Fibroblast of peridontal ligament (primary cell): ENCODE results near the gene HDAC11.
"Not testable (repeated sequence)": the region's sequence is repeated elsewhere in the genome, so short reads cannot be mapped to it uniquely, and the experiment has no call there.

Experiments used
- DNase-seq: peaks from one replicate; pipeline ENCODE4 v3.0.0-alpha.2; 2010; ENCODE audit errors: extremely low read depth

Gene HDAC11

GRCh38 chr3:13507570-13508339 lies 27.6 kb downstream of the HDAC11 start:
- DNase-seq, result peak; percentile 26

GRCh38 chr3:13508496-13508895 lies 28.4 kb downstream of the HDAC11 start:
- DNase-seq, result no peak

- DNase-seq, result no peak
Measured at GRCh38 chr3:13509059-13509815, 29.1 kb downstream of the HDAC11 start.

- no peak for DNase-seq
Measured at GRCh38 chr3:13509816-13510192, 29.7 kb downstream of the HDAC11 start.

- no peak for DNase-seq
Measured at GRCh38 chr3:13512451-13512850, 32.3 kb downstream of the HDAC11 start.

- peak; percentile 63 for DNase-seq
Measured at GRCh38 chr3:13513051-13513912, 33.2 kb downstream of the HDAC11 start.

GRCh38 chr3:13513913-13514517 lies 33.9 kb downstream of the HDAC11 start:
- no peak for DNase-seq

- no peak for DNase-seq
Measured at GRCh38 chr3:13514639-13515435, 34.7 kb downstream of the HDAC11 start.

- DNase-seq, result peak; percentile 25
Measured at GRCh38 chr3:13515786-13516759, 36.0 kb downstream of the HDAC11 start.

- no peak for DNase-seq
Measured at GRCh38 chr3:13516760-13517135, 36.6 kb downstream of the HDAC11 start.

GRCh38 chr3:13517253-13517977 lies 37.3 kb downstream of the HDAC11 start:
- DNase-seq, result no peak

GRCh38 chr3:13518516-13518953 lies 38.4 kb downstream of the HDAC11 start:
- peak; percentile 28 for DNase-seq

GRCh38 chr3:13519006-13519791 lies 39.1 kb downstream of the HDAC11 start:
- DNase-seq, result no peak

GRCh38 chr3:13520326-13520880 lies 40.3 kb downstream of the HDAC11 start:
- no peak for DNase-seq

GRCh38 chr3:13521309-13521708 lies 41.2 kb downstream of the HDAC11 start:
- DNase-seq, result no peak

- DNase-seq, result not testable (repeated sequence)
Measured at GRCh38 chr3:13521749-13522148, 41.6 kb downstream of the HDAC11 start.

- DNase-seq, result no peak
Measured at GRCh38 chr3:13522236-13522635, 42.1 kb downstream of the HDAC11 start.
